HFFc6 (cell line): ENCODE measurements around the gene TMC6. TPM values are rescaled to one million over a fixed set of nuclear protein-coding genes. Genes with fewer than 3 reads are reported as not detected.

Experiments used
- DNase-seq: peaks from one replicate; pipeline ENCODE4 v3.0.0-alpha.2; 2018
- H3K27ac Mint-ChIP-seq: 2 replicates; pipeline ENCODE4 v1.8.0; 2020; ENCODE audit warnings: mild to moderate bottlenecking, mixed read lengths
- H3K27me3 Mint-ChIP-seq: 2 replicates; pipeline ENCODE4 v1.8.0; 2021; ENCODE audit warnings: mild to moderate bottlenecking, moderate library complexity, mixed read lengths; ENCODE audit not compliant: insufficient read depth
- H3K36me3 Mint-ChIP-seq: 2 replicates; pipeline ENCODE4 v1.8.0; 2021; ENCODE audit warnings: low read depth, mixed read lengths
- H3K4me1 Mint-ChIP-seq: 2 replicates; pipeline ENCODE4 v1.8.0; 2020; ENCODE audit warnings: low read depth, mixed read lengths
- H3K4me3 Mint-ChIP-seq: 2 replicates; pipeline ENCODE4 v1.8.0; 2020; ENCODE audit warnings: mild to moderate bottlenecking, moderate library complexity, mixed read lengths
- H3K9me3 Mint-ChIP-seq: 2 replicates; pipeline ENCODE4 v1.8.0; 2020; ENCODE audit warnings: mild to moderate bottlenecking, mixed read lengths
- total RNA-seq, 6 experiments: library from RNA; stranded (reverse); fragmentation: NEBNext Ultra II Directional; extraction: Animal tissue kit (Norgen Biotek cat#: 25700); gene quantifications; 2 replicates in 1 of 6; 3 replicates in 5 of 6; pipeline ENCODE4 v1.2.3, GENCODE V29; 2021
- TF ChIP-seq, protein P1 (sequence below): fragments of 200-600 bp; sonication (generic); IDR thresholded peaks from 2 replicates; pipeline ENCODE4 v1.5.0; 2021; ENCODE audit warnings: antibody characterized with exemption, mild to moderate bottlenecking

TMC6 gene
- total RNA-seq, 6 experiments from 2014 or later, result 0.20 to 0.59 TPM; not detected in 4

DNA sequence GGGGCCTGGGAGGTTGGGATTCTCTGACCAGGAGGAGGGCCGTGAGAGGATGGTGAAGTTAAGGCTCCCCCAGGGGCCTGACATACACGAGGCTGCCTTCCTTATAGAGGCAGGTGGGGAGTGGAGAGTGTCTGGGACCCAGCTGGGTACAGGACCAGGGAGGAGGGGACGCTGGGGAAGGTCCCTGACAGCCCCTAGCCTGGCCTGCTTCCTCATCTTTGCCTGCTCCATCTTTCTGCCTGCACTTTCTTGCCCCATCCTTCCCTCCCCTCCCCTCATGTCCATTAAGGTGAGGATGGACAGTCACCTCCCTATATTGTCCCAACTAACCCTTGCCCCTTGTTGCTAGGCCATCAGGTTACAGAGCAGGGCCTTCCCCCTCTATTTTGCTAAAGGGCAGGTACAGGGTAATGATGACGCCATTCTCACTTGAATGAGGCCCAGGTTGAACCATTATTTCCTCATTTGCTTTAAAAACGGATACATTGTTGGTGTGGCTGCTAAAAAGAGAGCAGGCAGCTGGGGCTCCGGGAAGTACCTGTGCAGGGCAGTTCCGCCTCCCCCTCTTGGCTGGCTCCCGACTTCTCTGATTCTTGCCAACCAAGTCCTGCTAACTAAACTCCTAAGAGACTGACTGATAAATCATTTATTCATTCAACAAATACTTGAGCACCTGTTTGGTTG, 18.9 kb upstream of the TMC6 start:
- H3K9me3 Mint-ChIP-seq, result no peaks in the 10 kb centered on the region
- TF ChIP-seq, protein P1, sequence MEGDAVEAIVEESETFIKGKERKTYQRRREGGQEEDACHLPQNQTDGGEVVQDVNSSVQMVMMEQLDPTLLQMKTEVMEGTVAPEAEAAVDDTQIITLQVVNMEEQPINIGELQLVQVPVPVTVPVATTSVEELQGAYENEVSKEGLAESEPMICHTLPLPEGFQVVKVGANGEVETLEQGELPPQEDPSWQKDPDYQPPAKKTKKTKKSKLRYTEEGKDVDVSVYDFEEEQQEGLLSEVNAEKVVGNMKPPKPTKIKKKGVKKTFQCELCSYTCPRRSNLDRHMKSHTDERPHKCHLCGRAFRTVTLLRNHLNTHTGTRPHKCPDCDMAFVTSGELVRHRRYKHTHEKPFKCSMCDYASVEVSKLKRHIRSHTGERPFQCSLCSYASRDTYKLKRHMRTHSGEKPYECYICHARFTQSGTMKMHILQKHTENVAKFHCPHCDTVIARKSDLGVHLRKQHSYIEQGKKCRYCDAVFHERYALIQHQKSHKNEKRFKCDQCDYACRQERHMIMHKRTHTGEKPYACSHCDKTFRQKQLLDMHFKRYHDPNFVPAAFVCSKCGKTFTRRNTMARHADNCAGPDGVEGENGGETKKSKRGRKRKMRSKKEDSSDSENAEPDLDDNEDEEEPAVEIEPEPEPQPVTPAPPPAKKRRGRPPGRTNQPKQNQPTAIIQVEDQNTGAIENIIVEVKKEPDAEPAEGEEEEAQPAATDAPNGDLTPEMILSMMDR, result no peak
- peaks cover 24% of the 10 kb centered on the region for H3K27me3 Mint-ChIP-seq
- H3K4me3 Mint-ChIP-seq, result no peak overlapping the region
- peaks cover 9% of the 10 kb centered on the region for H3K4me1 Mint-ChIP-seq
- H3K27ac Mint-ChIP-seq, result no peak overlapping the region
- DNase-seq, result no peak
- no peaks in the 10 kb centered on the region for H3K36me3 Mint-ChIP-seq

DNA sequence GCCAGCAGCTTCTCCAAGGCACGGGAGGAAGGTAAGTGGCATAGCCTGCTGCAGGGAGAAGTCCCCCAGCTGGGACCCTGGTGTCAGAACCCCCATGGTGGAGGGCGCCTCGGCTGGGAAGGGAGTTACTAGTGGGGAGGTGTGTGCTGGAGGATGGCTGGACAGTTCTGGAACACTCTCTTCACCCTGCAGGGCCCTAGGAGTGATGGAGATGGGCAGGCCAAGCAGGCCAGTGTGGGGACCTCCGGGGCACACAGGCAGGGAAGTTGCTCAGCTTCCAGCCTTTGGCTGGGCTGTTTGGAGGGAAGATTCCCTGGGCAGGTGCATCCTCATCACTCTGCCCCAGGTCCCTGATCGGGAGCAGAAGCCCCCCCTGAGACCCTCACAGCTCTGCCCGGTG, 18.3 kb upstream of the TMC6 start:
- Mint-ChIP-seq H3K27ac (no peak overlapping the region), H3K4me3 (no peak overlapping the region), H3K4me1 (peaks cover 9% of the 10 kb centered on the region), H3K9me3 (no peaks in the 10 kb centered on the region), H3K27me3 (peaks cover 25% of the 10 kb centered on the region), H3K36me3 (no peaks in the 10 kb centered on the region)
- TF ChIP-seq, protein P1, result no peak
- DNase-seq, result no peak

DNA sequence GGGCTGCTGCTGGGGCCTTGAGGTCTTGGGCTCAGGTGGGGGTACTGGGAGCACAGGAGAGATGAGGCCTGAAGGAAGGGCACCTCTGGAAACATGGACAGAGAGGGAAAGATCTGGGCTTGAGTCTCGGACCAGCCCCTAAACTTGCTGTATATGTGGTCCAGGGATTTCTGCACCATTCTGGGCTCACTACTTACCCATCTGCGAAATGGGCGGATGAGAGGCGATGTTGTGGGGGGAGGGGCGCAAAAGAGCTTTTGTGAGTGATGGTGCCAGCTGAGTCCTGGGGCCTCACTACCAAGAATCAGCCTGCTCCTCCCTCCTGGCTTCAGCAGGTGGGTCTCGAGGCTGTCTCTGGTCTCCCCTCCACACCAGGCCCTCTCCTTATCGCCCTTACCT, 17.9 kb upstream of the TMC6 start:
- H3K27ac Mint-ChIP-seq, result no peak overlapping the region
- peaks cover 25% of the 10 kb centered on the region for H3K27me3 Mint-ChIP-seq
- no peaks in the 10 kb centered on the region for H3K36me3 Mint-ChIP-seq
- no peaks in the 10 kb centered on the region for H3K9me3 Mint-ChIP-seq
- TF ChIP-seq, protein P1, result no peak
- no peak for DNase-seq
- H3K4me1 Mint-ChIP-seq, result peaks cover 9% of the 10 kb centered on the region
- no peak overlapping the region for H3K4me3 Mint-ChIP-seq

DNA sequence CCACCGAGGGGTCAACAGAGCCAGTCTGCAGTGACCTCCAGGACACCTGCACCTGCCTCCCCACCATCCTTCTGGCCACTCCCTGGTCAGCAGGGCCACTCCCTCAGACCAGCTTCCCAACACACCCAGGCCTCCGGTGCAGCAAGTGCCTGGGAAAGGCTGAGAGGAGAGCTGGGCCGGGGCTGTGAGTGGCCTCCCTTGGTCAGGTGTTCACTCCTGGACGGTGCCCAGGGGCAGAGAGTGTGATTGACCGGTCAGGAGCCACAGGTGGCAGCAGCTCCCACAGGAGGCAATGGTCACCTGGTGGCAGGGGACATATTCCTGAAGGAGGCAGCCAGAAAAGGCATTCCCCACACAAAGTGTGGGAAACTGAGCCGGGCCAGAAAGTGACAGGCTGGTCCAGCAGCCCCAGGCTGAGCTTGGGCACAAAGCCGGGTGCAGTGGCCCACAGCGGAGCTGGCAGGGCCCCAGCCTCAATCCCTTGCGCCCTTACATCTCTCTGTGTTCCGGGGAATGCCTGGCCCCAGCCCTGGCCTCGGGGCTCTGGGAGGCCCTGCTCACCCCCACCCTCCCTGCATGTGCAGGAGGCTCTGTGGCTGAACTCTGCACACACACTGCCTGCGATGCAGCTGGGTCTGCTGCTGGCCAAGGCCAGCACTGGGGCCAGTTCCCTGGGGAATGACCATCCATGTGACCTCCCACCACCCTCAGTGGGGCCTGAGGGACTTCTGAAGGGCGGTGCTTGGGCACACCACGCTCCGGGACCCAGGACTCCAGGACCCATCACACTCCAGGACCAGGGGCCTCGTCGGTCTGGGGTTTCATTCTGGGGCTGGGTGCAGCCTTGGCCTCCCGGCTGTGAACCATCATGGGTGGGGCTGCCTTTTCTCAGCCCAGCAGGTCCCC, 16.4 kb upstream of the TMC6 start:
- peaks cover 9% of the 10 kb centered on the region for H3K4me1 Mint-ChIP-seq
- H3K36me3 Mint-ChIP-seq, result no peaks in the 10 kb centered on the region
- H3K9me3 Mint-ChIP-seq, result no peaks in the 10 kb centered on the region
- TF ChIP-seq, protein P1, result no peak
- DNase-seq, result no peak
- H3K4me3 Mint-ChIP-seq, result no peak overlapping the region
- H3K27ac Mint-ChIP-seq, result no peak overlapping the region
- H3K27me3 Mint-ChIP-seq, result peaks cover 18% of the 10 kb centered on the region

DNA sequence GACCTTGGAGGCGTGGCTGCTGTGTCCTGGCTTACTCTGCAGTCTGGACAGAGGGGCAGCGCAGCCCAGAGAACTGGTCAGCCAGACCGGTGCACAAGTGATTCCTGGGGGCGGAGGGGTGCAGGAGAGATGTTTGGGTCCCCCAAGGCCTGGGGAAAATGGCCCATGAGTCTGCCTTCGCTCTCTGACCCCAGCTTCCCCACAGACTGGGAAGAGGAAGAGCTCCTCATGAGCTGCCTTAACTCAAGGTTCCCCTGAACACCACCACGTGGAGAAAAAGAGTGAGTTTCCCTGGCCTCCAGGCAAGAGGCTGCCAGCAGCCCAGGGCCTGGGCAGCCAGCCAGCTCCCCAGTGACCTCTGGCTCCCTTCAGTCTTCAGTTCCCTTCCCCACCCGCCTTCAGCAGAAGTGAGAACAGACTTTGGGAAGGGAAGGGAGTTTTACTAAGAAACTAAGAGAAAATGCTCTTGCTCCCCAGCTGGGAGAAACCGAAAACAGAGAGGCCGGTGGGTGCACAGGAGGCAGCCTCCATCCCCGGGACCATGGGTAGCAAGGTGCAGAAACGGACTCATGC, 15.7 kb upstream of the TMC6 start:
- Mint-ChIP-seq H3K4me3 (no peak overlapping the region), H3K36me3 (no peaks in the 10 kb centered on the region), H3K27me3 (peaks cover 16% of the 10 kb centered on the region), H3K27ac (no peak overlapping the region), H3K4me1 (peaks cover 9% of the 10 kb centered on the region), H3K9me3 (no peaks in the 10 kb centered on the region)
- TF ChIP-seq, protein P1, result no peak
- peak; percentile 45 for DNase-seq
